Measurements from ENCODE around the gene TTC39B.

TTC39B gene

DNA sequence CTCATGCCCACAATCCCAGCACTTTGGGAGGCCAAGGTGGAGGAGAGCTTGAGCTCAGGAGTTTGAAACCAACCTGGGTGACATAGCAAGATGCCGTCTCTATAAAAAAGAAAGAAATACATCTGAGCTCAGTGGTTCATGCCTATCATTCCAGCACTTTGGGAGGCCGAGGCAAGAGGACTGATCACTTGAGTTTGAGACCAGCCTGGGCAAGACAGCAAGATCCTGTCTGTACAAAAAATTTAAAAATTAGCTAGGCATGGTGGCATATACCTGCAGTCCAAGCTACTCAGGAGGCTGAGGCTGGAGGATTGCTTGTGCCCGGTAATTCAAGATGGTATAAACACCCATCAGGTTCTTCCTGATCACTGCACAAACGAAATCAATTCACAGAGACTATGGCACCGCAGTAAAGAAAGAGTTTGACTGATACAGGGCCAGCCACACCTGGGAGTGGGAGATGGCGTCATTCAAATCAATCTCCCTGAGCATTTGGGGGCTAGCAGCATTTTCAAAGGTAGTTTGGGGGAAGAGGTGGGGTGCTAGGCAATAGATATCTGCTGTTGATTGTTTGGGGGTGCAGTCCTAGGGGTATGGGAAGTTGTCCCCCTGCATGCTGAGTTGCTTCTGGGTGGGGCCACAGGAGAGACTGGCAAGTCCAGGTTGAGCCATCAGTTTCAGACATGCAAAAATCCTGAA, 169.2 kb downstream of the TTC39B start:
- in situ Hi-C loops (cut with HindIII; ENCODE audit: low sequenced_read_pairs) = no loop called here

DNA sequence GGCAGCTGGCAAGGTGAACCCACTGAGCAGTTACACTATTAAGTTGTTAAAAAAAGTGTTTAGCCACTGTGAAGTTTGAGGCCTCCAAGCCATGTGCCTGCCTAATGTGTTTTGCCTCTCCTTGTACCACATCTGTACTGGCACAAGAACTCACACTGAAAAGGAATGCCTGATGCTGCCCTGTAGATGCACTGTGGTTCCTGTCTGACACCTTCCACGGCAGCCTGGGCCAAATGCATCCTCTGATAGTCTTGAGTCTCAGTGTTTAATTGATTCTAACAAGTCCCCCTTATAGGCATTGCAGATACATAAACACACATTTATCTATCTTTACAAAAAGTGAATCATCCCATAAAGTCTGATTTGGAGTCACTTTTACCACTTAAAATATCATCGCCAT, 169.9 kb downstream of the TTC39B start:
- in situ Hi-C loops (cut with HindIII; ENCODE audit: low sequenced_read_pairs) = no loop called here

DNA sequence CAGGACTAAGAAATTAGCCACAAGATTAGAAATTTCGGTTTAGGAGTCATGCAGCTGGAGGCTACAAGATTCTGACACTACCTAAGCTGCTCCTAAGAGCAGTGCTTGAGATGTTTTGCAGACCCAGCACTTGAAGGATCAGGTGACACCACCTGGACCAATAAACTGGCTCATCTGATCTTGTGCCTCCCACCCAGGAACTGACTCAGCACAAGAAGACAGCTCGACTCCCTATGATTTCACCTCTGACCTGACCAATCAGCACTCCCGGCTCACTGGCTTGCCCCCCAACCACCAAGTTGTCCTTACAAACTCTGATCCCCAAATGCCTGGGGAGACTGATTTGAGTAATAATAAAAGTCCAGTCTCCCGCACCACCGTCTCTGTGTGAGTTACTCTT, 170.4 kb downstream of the TTC39B start:
- in situ Hi-C loops (cut with HindIII; ENCODE audit: low sequenced_read_pairs) = no loop called here

DNA sequence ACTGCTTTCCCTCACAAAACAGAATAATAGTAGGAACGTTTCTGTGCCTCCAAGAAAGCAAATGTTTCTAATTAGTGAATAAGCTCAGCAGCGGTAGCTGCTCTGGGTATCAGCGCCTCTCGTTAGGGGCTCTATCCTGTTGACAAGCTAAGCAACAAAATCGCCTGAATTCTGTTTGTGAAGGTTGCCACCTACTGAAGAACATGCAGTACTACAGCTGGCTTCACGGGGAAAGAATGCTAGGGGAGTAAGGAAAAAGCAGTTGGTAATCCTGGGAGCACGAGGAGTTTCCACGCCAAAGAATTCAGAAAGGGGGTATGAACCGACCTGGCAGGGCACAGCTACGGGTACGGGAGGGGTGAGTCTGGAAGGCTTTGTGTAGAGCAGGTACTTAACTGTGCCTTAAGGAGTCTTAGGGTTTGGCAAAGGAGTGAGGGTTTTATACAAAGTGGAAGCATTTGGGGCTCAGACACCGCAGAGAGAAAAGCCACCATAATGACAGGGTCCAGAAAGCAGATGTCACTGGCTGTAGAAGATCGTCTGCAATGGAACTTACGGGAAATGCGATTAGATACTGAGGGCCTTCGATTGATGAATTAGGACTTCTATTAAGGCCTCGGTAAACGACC, 171.7 kb downstream of the TTC39B start:
- in situ Hi-C loops (cut with HindIII; ENCODE audit: low sequenced_read_pairs) = no loop called here

DNA sequence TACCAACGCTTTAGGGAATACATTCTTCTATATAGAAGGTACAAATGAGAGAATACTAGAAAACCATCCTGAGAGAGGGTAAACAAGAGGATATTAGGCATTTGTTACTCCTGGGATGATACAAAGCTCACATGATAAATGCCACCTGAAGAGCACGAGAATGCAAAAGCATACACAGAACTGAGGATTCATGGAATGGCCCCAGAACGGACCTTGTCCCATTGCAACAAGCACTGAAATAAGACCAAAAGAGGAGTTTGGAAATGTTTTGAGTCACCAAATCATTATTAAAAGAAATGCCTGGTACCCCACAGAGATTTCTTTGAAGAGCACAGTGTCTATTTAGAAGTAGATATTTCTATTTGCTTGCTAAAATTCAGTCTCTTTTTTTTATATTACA, 173.5 kb downstream of the TTC39B start:
- in situ Hi-C loops (cut with HindIII; ENCODE audit: low sequenced_read_pairs) = no loop called here

DNA sequence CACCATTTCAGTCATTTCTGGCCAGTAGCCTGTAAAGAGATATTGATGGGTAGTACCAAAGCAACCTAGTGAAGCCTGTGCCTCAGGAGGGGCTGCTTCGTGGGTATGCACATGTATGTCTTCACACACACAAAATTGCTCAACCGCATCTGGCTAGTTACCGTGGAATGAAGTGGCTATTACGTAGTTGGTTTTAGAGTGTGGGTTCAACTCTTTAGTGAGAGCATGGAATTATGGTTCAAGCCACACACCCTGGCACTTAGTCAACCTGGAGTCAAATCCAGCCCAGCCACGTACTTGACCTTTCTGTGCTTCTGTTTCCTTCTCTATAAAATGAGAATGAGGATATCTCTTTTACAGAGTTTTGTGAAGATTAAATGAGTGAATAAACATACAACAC, 174.9 kb downstream of the TTC39B start:
- in situ Hi-C loops (cut with HindIII; ENCODE audit: low sequenced_read_pairs) = no loop called here

DNA sequence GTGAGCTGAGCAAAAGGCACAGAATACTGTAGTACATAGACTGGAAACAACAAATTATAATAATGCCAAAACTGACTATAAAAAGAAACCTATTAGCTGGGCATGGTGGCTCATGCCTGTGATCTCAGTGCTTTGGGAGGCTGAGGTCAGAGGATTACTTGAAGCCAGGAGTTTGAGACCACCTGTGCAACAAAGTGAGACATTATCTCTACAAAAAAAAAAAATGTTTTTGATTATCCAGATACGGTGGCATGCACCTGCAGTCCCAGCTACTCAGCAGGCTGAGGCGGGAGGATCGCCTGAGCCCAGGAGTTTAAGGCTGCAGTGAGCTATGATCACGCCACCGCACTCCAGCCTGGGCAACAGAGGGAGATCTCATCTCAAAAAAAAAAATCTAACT, 175.9 kb downstream of the TTC39B start:
- in situ Hi-C loops (cut with HindIII; ENCODE audit: low sequenced_read_pairs) = no loop called here

DNA sequence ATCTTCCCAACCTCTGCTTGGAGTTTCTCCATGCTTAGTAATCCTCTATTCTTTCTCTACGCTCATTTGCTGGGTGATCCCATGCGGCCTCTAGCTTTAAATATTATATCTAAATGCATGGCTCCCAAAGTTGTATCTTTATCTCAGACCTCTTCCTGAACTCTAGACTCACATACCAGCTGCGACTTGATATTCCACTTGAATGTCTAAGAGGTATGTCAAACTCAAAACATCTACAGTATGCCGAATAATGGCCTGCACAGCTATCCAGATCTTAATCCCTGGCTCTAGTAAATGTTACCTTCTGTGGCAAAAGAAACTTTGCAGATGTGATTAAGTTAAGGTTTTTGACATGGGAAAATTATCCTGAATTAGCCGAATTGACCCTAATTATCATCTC, 179.2 kb downstream of the TTC39B start:
- in situ Hi-C loops (cut with HindIII; ENCODE audit: low sequenced_read_pairs) = no loop called here

DNA sequence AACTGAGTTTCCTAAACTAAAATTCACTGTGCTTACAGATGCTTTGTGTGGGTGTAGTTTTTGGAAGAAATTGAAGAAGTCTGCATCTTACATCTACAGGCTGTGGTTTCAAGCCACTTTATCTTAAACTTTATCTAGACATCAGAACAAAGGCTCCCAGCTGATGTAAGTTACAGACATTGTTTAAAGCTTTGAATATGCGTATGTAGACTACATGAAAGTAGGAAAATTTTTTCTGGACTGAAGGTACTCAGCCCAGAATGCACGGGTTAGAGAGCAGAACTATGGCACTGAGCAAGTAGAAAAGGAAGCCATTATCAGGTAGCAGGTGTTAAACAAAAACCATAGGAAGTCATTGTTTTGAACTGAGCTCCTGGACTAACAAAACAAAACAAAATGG, 185.4 kb downstream of the TTC39B start:
- in situ Hi-C loops (cut with HindIII; ENCODE audit: low sequenced_read_pairs) = no loop called here

DNA sequence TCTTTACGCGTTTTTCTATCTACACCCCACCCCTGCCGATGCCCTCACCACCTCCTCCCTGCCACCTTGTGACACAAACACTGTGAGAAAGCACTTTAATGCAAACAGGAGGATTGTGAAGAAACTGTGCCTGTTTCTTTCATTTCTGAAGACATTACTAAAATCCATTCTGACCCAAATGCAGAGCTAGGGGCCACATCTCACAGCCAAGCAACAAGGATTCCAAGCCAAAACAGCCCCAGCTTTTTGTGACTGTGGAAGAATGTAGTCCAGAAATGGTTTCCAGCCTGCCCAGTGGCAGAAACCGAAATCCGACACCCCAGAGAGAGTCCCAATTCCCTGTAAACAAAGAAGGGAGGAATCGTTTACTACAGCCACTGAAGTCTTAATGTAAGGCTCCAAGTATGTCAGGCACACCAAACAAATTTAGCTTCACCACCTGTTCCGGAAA, 190.9 kb downstream of the TTC39B start:
- in situ Hi-C loops (cut with HindIII; ENCODE audit: low sequenced_read_pairs) = no loop called here

DNA sequence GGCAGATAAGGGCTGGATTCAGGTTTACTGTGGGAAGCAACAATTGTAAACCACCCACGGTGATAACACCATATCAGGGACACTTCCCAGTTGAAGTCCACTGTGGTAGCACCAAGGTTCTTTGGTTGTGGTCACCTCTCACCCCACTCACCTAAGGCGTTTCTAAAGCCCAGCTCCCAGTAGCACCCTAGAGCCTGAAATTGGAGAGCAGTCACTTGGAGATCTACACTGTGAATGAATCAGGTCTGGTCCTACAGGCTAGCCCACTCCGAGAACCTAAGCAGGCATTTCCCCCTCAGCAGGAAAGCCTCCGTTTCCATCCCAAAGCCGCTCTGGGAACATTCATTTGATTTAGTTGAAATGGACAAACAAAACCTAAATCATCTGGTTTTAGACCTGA, 191.3 kb downstream of the TTC39B start:
- in situ Hi-C loops (cut with HindIII; ENCODE audit: low sequenced_read_pairs) = no loop called here

DNA sequence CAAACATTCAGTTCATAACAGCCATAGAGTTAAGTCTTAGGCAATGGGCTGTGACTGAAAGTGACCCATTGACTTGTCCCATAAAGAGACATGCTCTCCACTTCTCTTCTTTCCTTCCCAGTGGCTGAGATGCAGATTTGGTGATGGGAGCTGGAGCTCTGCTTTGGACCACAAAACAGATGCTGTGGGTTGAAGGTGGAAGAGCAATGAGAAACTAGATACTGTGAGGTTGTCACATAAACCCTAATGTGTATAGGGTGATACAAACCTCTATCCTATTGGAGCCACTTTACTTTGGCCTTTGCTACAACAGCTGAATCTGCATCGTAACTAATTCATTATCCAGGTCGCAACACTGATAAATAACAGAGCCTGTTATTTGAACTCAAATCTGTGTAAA, 192.0 kb downstream of the TTC39B start:
- in situ Hi-C loops (cut with HindIII; ENCODE audit: low sequenced_read_pairs) = no loop called here

Measured in DLD1 (cell line).